CD4-positive, alpha-beta T cell treated with Interleukin-21 for 1 hour (primary cell): ENCODE data around the gene PTPMT1.
A peak's percentile ranks its signal among the peaks of the same experiment; 100 is the strongest.
"Not testable (repeated sequence)": the region's sequence is repeated elsewhere in the genome, so short reads cannot be mapped to it uniquely, and the experiment has no call there.

Experiments
- DNase-seq: peaks from one replicate; pipeline ENCODE4 v3.0.0-alpha.2; 2020

Gene PTPMT1, protein sequence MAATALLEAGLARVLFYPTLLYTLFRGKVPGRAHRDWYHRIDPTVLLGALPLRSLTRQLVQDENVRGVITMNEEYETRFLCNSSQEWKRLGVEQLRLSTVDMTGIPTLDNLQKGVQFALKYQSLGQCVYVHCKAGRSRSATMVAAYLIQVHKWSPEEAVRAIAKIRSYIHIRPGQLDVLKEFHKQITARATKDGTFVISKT

DNA sequence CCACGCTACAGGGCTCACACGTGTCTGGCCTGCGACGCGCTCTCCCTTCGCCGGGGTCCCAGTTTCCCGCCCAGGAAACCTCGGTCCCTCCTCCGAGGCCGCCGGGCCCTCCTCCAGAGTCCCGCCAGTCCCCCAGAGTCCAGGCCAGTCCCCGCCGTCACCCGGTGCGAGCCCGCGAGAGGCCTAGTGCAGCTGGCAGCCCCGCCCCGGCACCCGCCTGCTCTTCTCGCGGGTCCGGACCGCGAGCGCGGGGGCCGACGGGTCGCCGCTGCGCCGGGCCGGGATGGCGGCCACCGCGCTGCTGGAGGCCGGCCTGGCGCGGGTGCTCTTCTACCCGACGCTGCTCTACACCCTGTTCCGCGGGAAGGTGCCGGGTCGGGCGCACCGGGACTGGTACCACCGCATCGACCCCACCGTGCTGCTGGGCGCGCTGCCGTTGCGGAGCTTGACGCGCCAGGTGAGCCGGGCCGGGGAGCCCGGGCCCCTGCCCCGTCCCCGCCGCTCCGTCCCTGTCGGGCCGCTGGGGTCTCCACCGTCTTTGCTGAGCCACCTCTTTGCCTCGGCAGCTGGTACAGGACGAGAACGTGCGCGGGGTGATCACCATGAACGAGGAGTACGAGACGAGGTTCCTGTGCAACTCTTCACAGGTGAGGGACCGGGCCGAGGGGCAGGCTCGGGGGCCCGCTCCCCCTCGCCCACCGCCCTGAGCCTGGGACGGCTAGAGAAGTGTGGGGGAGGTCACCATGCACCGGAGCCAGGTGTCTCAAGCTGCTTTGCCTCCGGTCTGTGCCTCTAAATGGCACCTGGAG is at the start of gene PTPMT1:
Gene PTPMT1 (plus strand): TSS at position 260 of the 809 bp plus-strand sequence. CDS start 24 bp downstream, at position 284.
- peak; percentile 71 for DNase-seq

DNA sequence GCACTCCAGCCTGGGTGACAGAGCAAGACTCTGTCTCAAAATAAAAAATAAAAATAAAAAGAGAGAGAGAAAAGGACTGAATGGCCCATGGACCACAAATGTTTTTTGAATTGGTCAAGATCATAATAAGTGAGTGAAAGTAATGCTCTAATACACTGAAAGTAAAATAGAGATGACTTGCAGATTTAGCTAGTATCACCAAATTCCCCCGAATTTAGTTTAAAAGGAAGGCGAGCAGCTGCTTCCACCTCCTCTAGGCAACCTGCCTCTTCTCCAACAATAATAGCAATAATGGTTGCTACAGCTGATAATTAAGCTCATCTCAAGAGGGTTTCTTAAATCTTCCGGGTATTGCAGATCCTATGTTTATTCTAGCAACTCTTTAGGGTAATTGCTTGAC is 49.2 kb upstream of the PTPMT1 start:
- DNase-seq, result no peak

DNA sequence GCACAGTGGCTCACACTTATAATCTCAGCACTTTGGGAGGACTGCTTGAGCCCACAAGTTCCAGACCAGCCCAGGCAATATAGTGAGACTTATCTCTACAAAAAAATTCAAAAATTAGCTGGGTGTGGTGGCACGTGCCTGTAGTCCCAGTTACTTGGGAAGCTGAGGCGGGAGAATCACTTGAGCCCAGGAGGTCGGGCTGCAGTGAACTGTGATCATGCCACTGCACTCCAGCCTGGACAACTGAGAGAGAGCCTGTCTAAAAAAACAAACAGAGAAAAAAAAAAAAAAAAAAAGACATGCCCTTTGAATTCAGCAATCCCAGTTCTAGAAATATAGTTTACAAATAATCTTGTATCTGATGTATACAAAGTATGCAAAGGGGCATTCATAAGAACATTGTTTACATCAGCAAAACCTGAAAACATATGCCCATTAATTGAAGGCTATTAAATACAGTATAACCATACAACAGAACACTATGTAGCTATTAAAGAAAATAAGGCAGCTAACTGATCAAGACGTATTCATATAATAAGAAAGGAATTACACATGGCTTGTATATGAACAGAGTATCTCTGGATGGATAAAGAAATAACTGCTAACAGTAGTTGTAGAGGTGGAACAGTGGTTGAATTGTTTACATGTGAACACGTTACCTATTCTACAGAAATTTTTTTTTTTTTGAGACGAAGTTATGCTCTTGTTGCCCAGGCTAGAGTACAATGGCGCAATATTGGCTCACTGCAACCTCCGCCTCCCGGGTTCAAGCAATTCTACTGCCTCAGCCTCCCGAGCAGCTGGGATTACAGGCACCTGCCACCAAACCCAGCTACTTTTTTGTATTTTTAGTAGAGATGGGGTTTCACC is 48.2 kb upstream of the PTPMT1 start:
- DNase-seq, result no peak

DNA sequence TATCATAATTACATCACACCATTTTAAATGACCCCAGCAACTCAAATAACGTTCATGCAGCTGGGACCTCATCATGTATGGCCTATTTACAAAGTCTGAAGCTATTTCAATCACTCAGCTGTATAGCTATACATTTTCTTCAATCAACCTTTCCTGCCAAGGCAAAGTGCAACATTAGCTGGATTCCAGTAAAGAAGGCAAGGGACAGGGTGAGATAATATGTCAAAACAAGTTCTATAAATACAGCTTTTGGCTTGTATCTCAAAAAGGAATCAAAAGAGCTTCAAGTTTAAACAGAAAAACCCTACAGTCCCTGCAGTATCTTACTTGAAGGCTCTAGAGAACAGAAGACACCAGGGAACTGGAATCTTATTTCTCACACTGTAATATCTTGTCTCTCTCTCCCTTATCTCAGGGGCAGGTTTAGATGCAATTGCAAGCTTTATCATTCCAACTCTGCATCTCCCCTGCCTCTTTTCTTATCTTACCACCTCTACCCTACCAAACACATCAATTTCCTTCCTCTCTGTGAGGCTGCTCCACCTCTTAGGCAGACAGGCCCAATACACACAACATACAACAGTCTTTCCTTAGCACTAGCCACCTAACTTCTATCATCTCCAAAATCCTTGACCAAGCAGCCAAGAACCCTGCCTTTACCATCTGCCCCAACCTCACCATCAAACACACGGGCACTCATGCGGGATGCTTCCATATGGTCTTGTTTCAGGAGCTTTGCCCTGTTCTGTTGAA is 47.0 kb upstream of the PTPMT1 start:
- DNase-seq, result no peak

DNA sequence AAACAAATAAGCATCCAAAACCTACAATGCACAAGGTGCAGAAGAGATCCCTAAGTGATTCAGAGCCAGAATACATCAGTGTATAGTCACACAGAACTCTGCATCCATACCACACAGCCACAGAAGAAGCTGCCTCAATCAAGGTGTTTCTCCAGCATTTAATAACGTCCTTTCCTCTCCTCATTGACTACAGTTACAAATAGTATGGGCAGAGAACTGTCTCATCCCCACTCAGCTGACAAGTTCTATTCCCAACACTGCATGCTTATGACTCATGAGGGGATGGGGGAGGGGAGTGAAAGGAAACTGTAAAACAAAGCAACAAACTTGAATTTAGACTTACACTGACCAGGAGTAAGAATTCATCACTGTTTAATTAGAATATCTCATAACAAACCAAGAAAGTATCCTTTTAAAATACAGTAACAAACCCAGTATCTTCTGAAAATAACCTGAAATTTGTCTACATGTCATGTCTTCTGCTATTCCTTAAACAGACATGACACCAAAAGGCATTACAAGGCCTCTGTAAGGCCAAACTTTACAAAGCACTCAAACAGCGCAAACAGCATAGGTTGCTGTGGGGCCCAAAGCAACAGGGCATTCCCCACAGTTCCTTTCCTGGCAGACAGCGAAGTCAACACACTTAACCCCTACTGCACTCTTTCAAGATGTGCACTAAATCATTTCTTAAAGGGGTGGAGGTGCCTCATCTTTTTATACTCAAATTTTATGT is 41.7 kb upstream of the PTPMT1 start:
- peak; percentile 64 for DNase-seq

DNA sequence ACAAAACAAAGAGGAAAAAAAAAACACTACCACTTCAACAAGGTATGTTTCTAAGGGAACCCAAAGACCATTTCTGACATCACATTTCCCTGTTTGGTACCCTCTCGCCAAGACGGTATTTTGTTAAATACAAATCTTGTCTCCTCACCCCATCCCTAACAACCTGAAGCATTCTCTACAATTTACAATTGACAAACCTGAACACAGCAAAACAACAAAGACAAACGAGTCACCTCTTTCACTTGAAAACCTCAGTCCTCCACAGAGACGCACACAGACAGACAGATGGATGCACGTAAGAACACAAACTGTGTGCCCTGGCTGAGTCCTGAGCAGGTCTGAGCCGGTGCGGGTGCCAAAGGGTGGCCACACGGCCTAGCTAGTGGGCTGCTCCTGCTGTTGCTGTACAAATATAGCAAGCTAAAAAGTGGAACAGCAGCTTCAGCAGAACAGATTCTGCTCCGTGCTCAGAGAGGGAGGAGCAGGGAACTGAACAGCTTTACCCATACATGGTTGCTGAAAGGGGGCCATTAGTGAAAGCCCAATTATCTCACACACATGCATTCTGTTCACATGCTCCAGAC is 41.0 kb upstream of the PTPMT1 start:
- peak; percentile 5 for DNase-seq

DNA sequence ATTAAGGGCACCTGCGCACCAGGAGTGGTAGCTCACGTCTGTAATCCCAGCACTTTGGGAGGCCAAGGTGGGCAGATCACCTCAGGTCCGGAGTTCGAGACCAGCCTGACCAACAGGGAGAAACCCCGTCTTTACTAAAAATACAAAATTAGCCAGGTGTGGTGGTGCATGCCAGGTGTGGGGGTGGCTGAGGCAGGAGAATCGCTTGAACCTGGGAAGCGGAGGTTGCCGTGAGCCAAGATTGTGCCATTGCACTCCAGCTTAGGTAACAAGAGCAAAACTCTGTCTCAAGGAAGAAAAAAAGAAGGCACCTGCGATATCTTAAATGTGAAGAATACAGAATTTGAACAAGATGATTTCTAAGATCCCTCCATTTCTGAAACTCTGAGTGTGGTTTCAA is 39.4 kb upstream of the PTPMT1 start:
- not testable (repeated sequence) for DNase-seq

DNA sequence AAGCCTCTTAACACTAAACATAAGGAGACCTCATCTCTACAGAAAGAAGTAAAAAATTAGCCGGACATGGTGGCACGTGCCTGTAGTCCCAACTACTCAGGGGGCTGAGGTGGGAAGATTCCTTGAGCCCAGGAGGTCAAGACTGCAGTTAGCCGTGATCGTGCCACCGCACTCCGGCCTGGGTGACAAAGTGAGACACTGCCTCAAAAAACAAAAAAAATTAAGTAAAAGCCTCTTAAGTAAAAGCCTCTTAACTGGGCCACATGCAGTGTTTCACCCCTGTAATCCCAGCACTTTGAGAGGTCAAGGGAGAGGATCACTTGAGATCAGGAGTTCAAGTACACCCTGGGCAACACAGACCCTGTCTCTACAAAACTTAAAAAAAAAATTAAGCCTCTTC is 38.2 kb upstream of the PTPMT1 start:
- DNase-seq, result no peak

DNA sequence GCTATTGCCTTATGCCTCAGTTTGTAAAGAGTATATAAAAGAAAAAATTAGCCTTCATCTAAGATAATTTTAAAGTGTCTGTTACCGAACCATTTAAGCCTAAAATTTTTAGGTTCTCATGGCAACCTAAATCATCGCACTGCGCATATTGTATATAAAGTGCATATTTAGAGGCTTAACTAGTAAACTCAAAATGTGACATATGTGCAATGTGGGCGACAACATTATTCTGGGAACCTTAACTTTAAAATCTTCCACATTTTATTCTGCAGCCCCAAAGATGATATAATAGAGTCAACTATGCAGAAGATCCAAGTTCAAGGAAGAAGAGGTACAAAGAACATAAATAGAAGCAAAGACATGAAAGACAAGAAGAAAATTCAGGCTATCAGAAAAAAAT is 35.4 kb upstream of the PTPMT1 start:
- no peak for DNase-seq

DNA sequence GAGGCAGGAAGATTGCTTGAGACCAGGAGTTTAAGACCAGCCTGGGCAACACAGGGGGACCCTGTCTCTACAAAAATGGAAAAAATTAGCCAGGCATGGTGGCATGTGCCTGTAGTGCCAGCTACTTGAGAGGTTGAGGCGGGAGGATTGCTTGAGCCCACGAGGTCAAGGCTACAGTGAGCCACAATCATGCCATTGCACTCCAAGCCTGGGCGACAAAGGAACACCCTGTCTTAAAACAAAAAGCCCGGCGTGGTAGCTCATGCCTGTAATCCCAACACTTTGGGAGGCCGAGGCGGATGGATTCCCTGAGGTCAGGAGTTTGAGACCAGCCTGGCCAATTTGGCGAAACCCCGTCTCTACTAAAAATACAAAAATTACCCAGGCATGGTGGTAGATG is 34.7 kb upstream of the PTPMT1 start:
- not testable (repeated sequence) for DNase-seq

DNA sequence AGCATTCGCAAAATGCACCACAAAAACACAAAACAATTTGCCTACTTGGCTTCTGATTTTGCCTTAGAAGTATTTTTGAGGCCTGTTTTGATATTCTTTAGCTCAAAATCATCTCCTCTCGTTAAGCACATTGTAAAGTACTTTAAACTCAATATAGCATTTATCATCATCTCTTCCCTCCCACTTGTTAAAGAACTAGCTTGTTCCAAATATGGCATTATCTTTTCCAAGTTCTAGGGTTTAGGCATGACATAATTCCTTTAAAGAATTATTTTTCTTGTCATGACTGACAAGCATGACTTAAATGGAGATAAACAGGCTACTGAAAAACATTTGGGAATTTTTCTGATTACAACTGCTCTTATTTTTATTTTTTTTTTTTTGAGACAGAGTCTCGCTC is 33.7 kb upstream of the PTPMT1 start:
- no peak for DNase-seq

DNA sequence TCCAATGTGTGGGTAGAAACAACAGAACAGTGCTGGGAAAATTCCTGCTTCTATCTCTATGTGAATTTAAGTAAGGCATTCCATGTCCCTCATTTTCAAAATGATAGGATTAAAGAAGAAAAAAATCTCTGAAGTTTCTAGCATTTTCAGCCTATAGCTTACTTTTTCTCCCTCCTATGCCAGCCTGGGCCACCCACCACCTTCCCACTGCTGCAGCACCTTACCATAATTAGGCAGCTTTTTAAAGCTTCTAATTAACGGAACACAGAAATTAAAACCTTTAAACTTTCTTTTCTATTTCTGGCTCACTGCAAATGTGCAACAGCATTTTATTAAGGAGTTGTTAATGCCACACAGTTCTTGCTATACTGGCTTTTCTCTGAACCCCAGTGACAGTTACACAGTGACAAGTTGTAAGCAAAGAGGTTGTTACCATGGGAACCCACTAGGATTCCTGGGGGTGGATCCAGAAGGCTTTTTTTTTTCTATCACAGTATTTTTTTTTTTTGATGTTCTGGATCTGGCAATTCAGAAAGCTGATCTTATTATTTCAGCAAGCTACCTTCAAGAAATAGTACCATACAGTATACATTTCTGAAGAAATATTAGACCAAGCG is 32.7 kb upstream of the PTPMT1 start:
- DNase-seq, result no peak

DNA sequence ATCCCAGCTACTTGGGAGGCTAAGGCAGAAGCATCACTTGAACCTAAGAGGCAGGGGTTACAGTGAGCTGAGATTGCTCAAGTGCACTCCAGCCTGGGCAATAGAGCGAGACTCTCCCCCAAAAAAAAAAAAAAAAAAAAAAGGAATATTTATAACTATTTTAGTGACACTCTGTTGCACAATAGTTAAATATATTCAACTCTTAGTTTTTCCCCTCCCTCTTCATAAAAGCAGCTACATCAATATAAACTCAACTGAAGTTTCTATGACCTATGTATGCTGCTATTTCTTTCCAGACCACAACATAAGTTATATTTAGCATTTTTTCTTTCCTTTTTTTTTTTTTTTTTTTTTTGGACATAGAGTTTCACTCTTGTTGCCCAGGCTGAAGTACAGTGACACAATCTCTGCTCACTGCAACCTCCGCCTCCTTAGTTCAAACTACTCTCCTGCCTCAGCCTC is 31.7 kb upstream of the PTPMT1 start:
- no peak for DNase-seq

DNA sequence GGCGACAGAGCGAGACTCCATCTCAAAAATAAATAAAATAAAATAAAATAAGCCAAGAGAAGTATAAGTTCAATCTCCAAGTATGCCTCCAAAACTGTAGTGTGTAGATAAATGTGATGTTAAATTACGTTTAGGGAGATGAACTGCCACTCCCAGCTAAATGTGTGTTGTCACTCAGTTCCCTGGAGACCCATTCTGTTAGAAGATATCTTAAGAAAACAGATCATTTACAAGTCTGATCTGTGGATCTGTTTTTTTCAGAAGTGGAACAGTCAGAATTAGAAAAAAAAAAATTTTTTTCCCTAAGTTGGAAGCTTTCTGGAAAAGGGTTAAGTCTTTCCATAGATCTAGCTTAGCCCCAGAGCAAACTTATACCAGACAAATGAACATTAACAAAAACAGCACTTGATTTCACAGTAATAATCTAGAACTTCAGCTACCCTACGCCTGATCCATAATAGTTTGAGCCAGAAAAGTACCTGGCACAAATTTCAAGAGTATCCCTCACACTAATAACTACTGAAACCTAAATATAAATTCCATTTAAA is 30.6 kb upstream of the PTPMT1 start:
- DNase-seq, result no peak

DNA sequence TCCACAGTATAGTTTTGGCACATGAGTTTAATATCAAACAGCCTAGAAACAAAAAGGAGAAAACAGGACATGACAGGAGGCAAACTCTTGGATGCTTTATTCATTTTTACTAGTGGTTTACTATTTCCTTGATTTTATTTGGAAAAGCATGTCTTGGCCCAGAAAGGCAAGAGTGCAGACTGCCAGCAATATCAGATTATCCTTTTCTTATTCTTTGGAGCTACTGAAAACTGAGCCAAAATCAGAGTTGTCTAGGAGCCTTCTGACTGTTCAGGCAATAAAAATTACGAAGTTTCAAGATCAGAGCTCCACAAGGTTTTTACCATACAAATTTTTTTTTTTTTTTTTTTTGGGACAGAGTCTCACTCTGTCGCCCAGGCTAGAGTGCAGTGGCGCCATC is 28.5 kb upstream of the PTPMT1 start:
- DNase-seq, result no peak

DNA sequence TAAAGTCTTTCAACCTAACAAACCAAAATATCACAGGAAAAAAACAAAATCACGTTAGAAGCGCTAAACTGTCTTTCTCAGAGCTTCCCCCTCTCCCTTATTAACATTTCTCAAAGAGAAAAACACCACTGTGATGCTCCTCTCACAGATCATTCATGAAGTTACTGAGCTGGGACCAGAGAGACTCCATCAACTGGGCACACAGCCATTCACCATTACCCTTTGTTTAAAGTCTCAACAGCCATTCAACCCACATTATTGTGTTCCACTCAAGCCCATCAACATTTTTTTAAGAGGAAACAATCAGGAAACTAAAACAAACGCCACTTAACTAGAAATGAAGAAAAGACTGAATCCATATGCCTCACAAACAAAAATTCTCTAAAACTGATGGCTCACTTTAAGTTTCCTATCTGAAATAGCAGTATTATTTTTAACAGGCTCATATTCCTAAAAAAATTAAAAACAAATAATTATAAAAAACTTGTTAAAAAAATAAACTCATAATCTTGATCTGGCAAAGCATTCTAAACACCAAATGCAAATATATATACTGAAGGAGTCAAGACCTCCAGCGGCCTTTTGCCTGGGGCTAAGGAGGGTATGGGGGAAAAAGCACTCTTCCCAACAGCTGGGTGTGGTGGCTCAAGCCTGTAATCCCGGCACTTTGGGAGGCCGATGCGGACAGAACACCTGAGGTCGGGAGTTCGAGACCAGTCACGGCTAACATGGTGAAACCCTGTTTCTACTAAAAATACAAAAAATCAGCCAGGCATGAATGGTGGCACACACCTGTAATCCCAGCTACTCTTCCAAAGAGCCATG is 26.4 kb upstream of the PTPMT1 start:
- DNase-seq, result no peak

DNA sequence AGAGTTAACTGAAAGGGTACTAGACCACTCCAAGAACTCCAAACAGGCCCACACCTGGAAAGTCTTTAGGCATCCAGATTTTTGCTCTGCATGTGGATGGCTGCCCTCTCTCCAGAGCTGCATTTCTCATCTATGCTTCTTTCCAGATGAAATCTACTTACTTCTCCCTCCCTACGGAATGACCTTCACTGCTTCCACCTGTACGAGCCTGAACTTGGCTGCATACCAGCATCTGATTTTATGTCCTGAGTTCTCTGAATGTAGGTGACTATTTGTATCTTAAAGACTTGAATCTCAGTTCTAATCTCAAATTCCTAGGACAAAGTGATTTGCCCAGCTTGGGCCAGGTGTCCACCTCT is 25.7 kb upstream of the PTPMT1 start:
- no peak for DNase-seq

DNA sequence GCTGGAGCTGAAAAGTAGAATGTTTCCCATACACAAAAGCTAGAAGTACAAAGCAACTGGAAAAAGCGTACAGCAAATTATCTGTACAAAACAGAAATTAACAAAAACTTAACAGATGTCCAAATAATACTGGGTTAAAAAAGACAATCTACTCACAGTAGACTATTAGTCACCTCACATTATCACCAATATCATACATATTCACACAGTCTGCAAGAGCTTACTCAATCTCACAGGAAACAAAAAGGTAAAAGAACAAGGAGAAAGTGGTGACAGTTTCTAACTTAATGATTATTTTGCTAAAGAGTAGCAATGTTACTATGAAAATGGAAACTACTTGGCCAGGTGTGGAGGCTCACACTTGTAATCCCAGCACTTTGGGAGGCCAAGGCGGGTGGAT is 24.3 kb upstream of the PTPMT1 start:
- DNase-seq, result no peak

DNA sequence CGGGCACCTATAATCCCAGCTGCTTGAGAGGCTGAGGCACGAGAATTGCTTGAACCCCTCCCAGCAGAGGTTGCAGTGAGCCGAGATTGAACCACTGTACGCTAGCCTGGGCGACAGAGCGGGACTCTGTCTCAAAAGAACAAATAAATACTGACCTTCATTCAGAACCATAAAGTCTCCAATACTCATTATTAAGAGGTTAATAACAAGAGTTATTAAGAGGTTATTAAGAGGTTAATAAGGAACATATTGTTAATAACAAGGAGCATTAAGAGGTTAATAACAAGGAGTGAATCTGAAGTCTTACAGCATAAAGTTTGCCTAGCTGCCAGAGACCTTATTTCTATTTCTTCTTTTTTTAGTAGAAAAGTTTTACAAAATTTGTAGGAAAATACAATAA is 20.1 kb upstream of the PTPMT1 start:
- no peak for DNase-seq

DNA sequence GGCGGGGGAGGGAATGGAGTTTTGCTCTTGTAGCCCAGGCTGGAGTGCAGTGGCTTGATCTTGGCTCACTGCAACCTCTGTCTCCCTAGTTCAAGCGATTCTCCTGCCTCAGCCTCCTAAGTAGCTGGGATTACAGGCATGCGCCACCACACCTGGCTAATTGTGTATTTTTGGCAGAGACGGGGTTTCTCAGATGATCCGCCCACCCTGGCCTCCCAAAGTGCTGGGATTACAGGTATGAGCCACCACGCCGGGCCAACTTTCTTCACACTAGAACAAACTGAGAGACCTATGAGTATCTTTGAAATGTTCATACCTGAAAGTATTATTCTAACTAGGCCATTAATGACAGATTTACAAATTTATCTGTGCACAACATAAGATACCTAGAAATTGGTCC is 19.1 kb upstream of the PTPMT1 start:
- DNase-seq, result not testable (repeated sequence)
